HepG2 (cell line): Measurements from ENCODE around the gene ARL4D. TPM values are rescaled to one million over a fixed set of nuclear protein-coding genes. Genes with fewer than 3 reads are reported as not detected.

Experiments used
- CENPX ChIP-seq: sonication (generic); formaldehyde crosslinking; IDR thresholded peaks from 2 replicates; pipeline ENCODE4 v1.9.0; 2021; ENCODE audit warnings: mild to moderate bottlenecking, missing genetic modification reagents, moderate library complexity
- EP300 ChIP-seq, 3 experiments: sonication (generic) in 1 of 3; formaldehyde crosslinking in 1 of 3; IDR thresholded peaks; 2 replicates each; pipeline versions ENCODE4 v1.5.1 to v1.6.1; 2011 to 2020; ENCODE audit warnings: low read depth in 2 of 3, low read length in 2 of 3, borderline replicate concordance in 1 of 3, improper control_type of control experiment in 1 of 3, mild to moderate bottlenecking in 1 of 3, missing genetic modification reagents in 1 of 3, moderate library complexity in 1 of 3
- ESRRA ChIP-seq: sonication (generic); formaldehyde crosslinking; IDR thresholded peaks from 2 replicates; pipeline ENCODE4 v1.5.1; 2020; ENCODE audit warnings: mild to moderate bottlenecking, low read depth, missing genetic modification reagents
- IKZF4 ChIP-seq: sonication (generic); formaldehyde crosslinking; IDR thresholded peaks from 2 replicates; pipeline ENCODE4 v1.5.1; 2020; ENCODE audit warnings: borderline replicate concordance, mild to moderate bottlenecking, low read depth, missing genetic modification reagents; ENCODE audit errors: not compliant biosample characterization
- KLF6 ChIP-seq: IDR thresholded peaks from 2 replicates; pipeline ENCODE4 v1.8.0; 2016; ENCODE audit warnings: missing biosample characterization, missing genetic modification reagents
- NCOA2 ChIP-seq: sonication (generic); formaldehyde crosslinking; IDR thresholded peaks from 2 replicates; pipeline ENCODE4 v1.8.0; 2022; ENCODE audit warnings: inconsistent platforms
- PCBP2 ChIP-seq: fragments of 200-400 bp; formaldehyde crosslinking; optimal IDR thresholded peaks from 2 replicates; pipeline ENCODE3; 2018; ENCODE audit warnings: low read length, low read depth; ENCODE audit not compliant: poor library complexity, severe bottlenecking
- SMC3 ChIP-seq: IDR thresholded peaks from 2 replicates; pipeline ENCODE4 v1.6.1; 2011; ENCODE audit warnings: low read length, improper control_type of control experiment
- SUZ12 ChIP-seq: fragments of 150-350 bp; IDR thresholded peaks from 2 replicates; pipeline ENCODE4 v1.6.1; 2014; ENCODE audit warnings: low read depth, low read length
- TAF1 ChIP-seq: sonication (generic); formaldehyde crosslinking; IDR thresholded peaks from 2 replicates; pipeline ENCODE4 v1.4.0; 2020; ENCODE audit warnings: missing genetic modification reagents
- ZBTB1 ChIP-seq: sonication (generic); formaldehyde crosslinking; IDR thresholded peaks from 2 replicates; pipeline ENCODE4 v1.4.0; 2020; ENCODE audit warnings: missing genetic modification reagents, borderline replicate concordance
- ZFAT ChIP-seq: sonication (generic); formaldehyde crosslinking; conservative IDR thresholded peaks from 2 replicates; pipeline ENCODE4 v1.8.1; 2023; ENCODE audit warnings: missing genetic modification reagents, inconsistent platforms
- ZNF121 ChIP-seq: sonication (generic); formaldehyde crosslinking; IDR thresholded peaks from 2 replicates; pipeline ENCODE4 v1.5.0; 2020; ENCODE audit warnings: mild to moderate bottlenecking, missing genetic modification reagents
- ZNF234 ChIP-seq: sonication (generic); formaldehyde crosslinking; conservative IDR thresholded peaks from 2 replicates; pipeline ENCODE4 v1.5.1; 2020; ENCODE audit warnings: mild to moderate bottlenecking, missing genetic modification reagents
- ZNF496 ChIP-seq: sonication (generic); formaldehyde crosslinking; IDR thresholded peaks from 2 replicates; pipeline ENCODE4 v1.8.1; 2023; ENCODE audit warnings: mild to moderate bottlenecking, moderate library complexity, missing genetic modification reagents; ENCODE audit not compliant: insufficient replicate concordance
- ZNF567 ChIP-seq: sonication (generic); formaldehyde crosslinking; IDR thresholded peaks from 2 replicates; pipeline ENCODE4 v1.8.1; 2023; ENCODE audit warnings: mild to moderate bottlenecking, missing genetic modification reagents, borderline replicate concordance
- ZNF703 ChIP-seq: sonication (generic); formaldehyde crosslinking; IDR thresholded peaks from 2 replicates; pipeline ENCODE4 v1.5.1; 2020; ENCODE audit warnings: missing genetic modification reagents, mild to moderate bottlenecking, moderate library complexity, borderline replicate concordance
- ZNF781 ChIP-seq: sonication (generic); formaldehyde crosslinking; IDR thresholded peaks from 2 replicates; pipeline ENCODE4 v1.5.1; 2020; ENCODE audit warnings: borderline replicate concordance, mild to moderate bottlenecking, missing genetic modification reagents; ENCODE audit errors: not compliant biosample characterization
- polyA plus RNA-seq, 8 experiments: library from polyadenylated mRNA; depleted of rRNA in 3 of 8; stranded (reverse) in 7 of 8; unstranded in 1 of 8; fragments of >200 nt; fragmentation: Illumina TruSeq in 4 of 8; extraction: Trizol in 4 of 8; gene quantifications; 2 replicates each; pipeline versions ENCODE4 v1.2.1 to v1.2.3, GENCODE V29; 2011 to 2016; ENCODE audit warnings: low read depth in 4 of 8, missing spikeins in 1 of 8, mixed read lengths in 1 of 8; ENCODE audit not compliant: insufficient read depth in 1 of 8
- total RNA-seq, 5 experiments: library from RNA; depleted of rRNA; stranded (reverse); fragments of >200 nt; fragmentation: Illumina TruSeq; extraction: Trizol; gene quantifications; 2 replicates each; pipeline ENCODE4 v1.2.3, GENCODE V29; 2016; ENCODE audit warnings: low read depth in 1 of 5
- TF ChIP-seq, protein P1 (sequence below): sonication (generic); formaldehyde crosslinking; IDR thresholded peaks from 2 replicates; pipeline ENCODE4 v1.4.0; 2020; ENCODE audit warnings: missing genetic modification reagents, borderline replicate concordance
- TF ChIP-seq, protein P2 (sequence below): sonication (generic); formaldehyde crosslinking; conservative IDR thresholded peaks from 2 replicates; pipeline ENCODE4 v1.4.0; 2020; ENCODE audit warnings: mild to moderate bottlenecking, missing genetic modification reagents, moderate library complexity
- TF ChIP-seq, protein P3 (sequence below): sonication (generic); formaldehyde crosslinking; IDR thresholded peaks from 2 replicates; pipeline ENCODE4 v1.8.0; 2022; ENCODE audit warnings: mild to moderate bottlenecking, missing genetic modification reagents

Gene ARL4D
- total and polyA plus RNA-seq, 2 of the 13 experiments (the other 11 are each of a cell fraction or from before 2014, with no cell fraction given), result 9.0 to 25.9 TPM

DNA sequence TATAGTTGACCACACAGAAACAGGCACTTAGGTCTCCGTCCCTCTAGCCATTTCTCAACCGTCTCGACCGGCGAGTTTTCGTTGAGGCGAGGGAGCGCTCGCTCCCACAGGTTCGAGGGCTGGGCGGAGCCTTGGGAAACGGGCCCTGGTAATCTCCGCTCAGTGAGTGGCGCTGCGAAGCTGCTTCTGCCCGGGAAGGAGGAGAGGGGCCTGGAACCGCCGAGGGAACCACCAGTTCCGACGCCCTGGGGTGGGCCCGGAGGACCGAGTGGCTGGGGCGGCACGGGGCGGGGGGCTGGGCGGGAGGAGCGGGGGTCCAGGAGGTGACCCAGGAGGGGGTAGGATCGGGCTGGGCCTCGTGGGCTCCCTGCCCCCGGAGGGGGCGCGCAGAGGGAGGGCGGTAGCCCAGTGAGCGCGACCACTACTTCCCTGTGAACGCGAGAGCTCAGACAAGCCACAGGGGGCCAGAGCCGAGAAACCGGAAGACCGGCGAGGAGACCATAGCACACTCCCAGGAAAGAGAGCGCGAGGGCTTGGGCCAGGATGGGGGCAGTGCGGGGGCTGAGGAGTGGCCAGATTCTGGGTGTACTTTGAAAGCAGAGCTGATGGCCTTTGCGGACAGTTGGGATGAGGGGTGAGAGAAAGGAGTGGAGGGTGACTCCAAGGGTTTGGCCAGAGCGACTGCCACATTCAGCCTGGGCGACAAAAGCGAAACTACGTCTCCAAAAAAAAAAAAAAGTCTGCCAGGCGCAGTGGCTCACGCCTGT, 29.9 kb upstream of the ARL4D start (continued):
- TF ChIP-seq, protein P1, sequence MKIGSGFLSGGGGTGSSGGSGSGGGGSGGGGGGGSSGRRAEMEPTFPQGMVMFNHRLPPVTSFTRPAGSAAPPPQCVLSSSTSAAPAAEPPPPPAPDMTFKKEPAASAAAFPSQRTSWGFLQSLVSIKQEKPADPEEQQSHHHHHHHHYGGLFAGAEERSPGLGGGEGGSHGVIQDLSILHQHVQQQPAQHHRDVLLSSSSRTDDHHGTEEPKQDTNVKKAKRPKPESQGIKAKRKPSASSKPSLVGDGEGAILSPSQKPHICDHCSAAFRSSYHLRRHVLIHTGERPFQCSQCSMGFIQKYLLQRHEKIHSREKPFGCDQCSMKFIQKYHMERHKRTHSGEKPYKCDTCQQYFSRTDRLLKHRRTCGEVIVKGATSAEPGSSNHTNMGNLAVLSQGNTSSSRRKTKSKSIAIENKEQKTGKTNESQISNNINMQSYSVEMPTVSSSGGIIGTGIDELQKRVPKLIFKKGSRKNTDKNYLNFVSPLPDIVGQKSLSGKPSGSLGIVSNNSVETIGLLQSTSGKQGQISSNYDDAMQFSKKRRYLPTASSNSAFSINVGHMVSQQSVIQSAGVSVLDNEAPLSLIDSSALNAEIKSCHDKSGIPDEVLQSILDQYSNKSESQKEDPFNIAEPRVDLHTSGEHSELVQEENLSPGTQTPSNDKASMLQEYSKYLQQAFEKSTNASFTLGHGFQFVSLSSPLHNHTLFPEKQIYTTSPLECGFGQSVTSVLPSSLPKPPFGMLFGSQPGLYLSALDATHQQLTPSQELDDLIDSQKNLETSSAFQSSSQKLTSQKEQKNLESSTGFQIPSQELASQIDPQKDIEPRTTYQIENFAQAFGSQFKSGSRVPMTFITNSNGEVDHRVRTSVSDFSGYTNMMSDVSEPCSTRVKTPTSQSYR (CRISPR knock-in tag), result 0 out of 2 replicates have a peak, but pooled peaks have one; percentile 8
- TF ChIP-seq ZNF121 (CRISPR knock-in tag) (peak; percentile 7), EP300 (IDR thresholded peaks at IDR 0.05; ENCODE audit: low read depth in 2 of 2, low read length in 2 of 2) (peak in 1 of 2 experiments; percentile 6; a peak in 1 of 4 replicates), EP300 (CRISPR knock-in tag; IDR thresholded peaks at IDR 0.05; ENCODE audit: borderline replicate concordance) (no peak), CENPX (no peak), ZFAT (CRISPR knock-in tag) (no peak), ZNF781 (CRISPR knock-in tag) (peak; percentile 10), ZBTB1 (CRISPR knock-in tag) (no peak), ZNF703 (peak; percentile 9; the same call in 1 of the 2 replicates), SUZ12 (no peak), ZNF496 (CRISPR knock-in tag) (no peak), SMC3 (no peak), ESRRA (no peak), PCBP2 (no peak), KLF6 (CRISPR knock-in tag) (no peak; the same call in 1 of the 2 replicates), ZNF234 (CRISPR knock-in tag) (no peak), NCOA2 (CRISPR knock-in tag) (no peak; the same call in 1 of the 2 replicates), ZNF567 (CRISPR knock-in tag) (no peak), TAF1 (CRISPR knock-in tag) (peak; percentile 53), IKZF4 (CRISPR knock-in tag) (no peak)
- TF ChIP-seq, protein P2, sequence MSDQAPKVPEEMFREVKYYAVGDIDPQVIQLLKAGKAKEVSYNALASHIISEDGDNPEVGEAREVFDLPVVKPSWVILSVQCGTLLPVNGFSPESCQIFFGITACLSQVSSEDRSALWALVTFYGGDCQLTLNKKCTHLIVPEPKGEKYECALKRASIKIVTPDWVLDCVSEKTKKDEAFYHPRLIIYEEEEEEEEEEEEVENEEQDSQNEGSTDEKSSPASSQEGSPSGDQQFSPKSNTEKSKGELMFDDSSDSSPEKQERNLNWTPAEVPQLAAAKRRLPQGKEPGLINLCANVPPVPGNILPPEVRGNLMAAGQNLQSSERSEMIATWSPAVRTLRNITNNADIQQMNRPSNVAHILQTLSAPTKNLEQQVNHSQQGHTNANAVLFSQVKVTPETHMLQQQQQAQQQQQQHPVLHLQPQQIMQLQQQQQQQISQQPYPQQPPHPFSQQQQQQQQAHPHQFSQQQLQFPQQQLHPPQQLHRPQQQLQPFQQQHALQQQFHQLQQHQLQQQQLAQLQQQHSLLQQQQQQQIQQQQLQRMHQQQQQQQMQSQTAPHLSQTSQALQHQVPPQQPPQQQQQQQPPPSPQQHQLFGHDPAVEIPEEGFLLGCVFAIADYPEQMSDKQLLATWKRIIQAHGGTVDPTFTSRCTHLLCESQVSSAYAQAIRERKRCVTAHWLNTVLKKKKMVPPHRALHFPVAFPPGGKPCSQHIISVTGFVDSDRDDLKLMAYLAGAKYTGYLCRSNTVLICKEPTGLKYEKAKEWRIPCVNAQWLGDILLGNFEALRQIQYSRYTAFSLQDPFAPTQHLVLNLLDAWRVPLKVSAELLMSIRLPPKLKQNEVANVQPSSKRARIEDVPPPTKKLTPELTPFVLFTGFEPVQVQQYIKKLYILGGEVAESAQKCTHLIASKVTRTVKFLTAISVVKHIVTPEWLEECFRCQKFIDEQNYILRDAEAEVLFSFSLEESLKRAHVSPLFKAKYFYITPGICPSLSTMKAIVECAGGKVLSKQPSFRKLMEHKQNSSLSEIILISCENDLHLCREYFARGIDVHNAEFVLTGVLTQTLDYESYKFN, result peak; percentile 10; the same call in 1 of the 2 replicates
- TF ChIP-seq, protein P3, sequence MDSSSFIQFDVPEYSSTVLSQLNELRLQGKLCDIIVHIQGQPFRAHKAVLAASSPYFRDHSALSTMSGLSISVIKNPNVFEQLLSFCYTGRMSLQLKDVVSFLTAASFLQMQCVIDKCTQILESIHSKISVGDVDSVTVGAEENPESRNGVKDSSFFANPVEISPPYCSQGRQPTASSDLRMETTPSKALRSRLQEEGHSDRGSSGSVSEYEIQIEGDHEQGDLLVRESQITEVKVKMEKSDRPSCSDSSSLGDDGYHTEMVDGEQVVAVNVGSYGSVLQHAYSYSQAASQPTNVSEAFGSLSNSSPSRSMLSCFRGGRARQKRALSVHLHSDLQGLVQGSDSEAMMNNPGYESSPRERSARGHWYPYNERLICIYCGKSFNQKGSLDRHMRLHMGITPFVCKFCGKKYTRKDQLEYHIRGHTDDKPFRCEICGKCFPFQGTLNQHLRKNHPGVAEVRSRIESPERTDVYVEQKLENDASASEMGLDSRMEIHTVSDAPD, result no peak
